ENCODE results near the gene NXF2B. TPM values are rescaled to one million over a fixed set of nuclear protein-coding genes. Genes with fewer than 3 reads are reported as not detected.

The NXF2B gene
- total and polyA plus RNA-seq, 4 donors, result 0.11 to 0.43 (median 0.18) TPM; not detected in 1

DNA sequence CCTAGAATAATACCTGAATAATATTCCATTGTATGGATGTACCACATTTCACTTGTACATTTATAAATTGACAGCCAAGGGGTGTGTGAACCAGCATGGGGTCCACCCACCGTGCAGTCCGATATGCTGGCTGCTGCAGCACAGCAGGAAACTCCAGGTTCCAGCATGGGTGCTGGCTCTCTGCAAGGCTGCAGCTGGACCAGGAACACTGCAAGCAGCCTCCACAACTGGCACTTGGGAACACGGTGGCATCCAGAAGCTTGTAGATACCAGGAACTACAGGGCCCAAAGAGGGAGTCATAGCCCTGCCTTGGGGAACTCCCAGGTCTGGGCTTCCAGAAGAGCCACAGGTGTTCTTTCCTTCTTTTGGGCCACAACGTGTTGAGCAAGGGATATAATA is 101.6 kb downstream of the NXF2B start:
- no peak for DNase-seq

More for the DNA sequence above, 101.6 kb downstream of the NXF2B start:
- no peak for TF ChIP-seq CTCF (IDR thresholded peaks at IDR 0.05; ENCODE audit: control extremely low read depth, extremely low read depth)
- H3K9ac ChIP-seq (ENCODE audit: insufficient read depth in 1 of 2, low read length in 2 of 2), result no peak overlapping the region
- no peak for ATAC-seq (ENCODE audit: insufficient read depth, low FRiP score)
- H3K36me3 ChIP-seq (ENCODE audit: control insufficient read depth in 4 of 4, insufficient read depth in 4 of 4, low read length in 4 of 4), result no peaks in the 10 kb centered on the region
- 63 to 78% methylated on average over 4 of the region's 4 CpGs for WGBS, 2 donors
- no peaks in the 10 kb centered on the region for H3K4me1 ChIP-seq (ENCODE audit: control insufficient read depth in 5 of 5, insufficient read depth in 5 of 5, low read length in 5 of 5)
- H3K4me3 ChIP-seq, result no peak overlapping the region
- H3K9me3 ChIP-seq (ENCODE audit: control insufficient read depth in 4 of 4, insufficient read depth in 3 of 4, low read length in 3 of 4), result no peaks in the 10 kb centered on the region
- no peaks in the 10 kb centered on the region for H3K27me3 ChIP-seq (ENCODE audit: control insufficient read depth in 3 of 3, insufficient read depth in 3 of 3, low read length in 2 of 3)
- no peak overlapping the region for H3K27ac ChIP-seq (ENCODE audit: low read depth in 1 of 2, low read length in 1 of 2)

Other genes with a start within 250 kb of the NXF2B start
- gene TCP11X1, start 224.7 kb downstream of the NXF2B start, total RNA-seq, result not detected
- not detected for gene TCP11X1, start 224.7 kb downstream of the NXF2B start, polyA plus RNA-seq
- not detected for gene NXF2, start 192.8 kb downstream of the NXF2B start, total RNA-seq
- under 1 TPM; 0.18 to 0.37 TPM for gene NXF2, start 192.8 kb downstream of the NXF2B start, polyA plus RNA-seq
- gene TCP11X2, start 31.8 kb upstream of the NXF2B start, total RNA-seq, result 1 to 10 TPM; 1.0 to 1.7 TPM
- gene TCP11X2, start 31.8 kb upstream of the NXF2B start, polyA plus RNA-seq, result under 1 TPM; 0.12 to 0.17 TPM
- 1 to 10 TPM; 2.8 to 6.4 TPM for gene TMSB15A, start 76.7 kb upstream of the NXF2B start, total RNA-seq
- gene TMSB15A, start 76.7 kb upstream of the NXF2B start, polyA plus RNA-seq, result 1 to 10 TPM; 1.1 to 1.5 TPM
- gene ARMCX5, start 159.5 kb upstream of the NXF2B start, total RNA-seq, result 10 to 100 TPM; 12.2 to 35.7 TPM
- gene ARMCX5, start 159.5 kb upstream of the NXF2B start, polyA plus RNA-seq, result 10 to 100 TPM in 1 of 2 donors, 1 to 10 TPM in 1; 6.5 to 11.3 TPM
- 10 to 100 TPM in 1 of 2 donors, 1 to 10 TPM in 1; 3.1 to 18.1 TPM for gene GPRASP1, start 211.5 kb upstream of the NXF2B start, total RNA-seq
- gene GPRASP1, start 211.5 kb upstream of the NXF2B start, polyA plus RNA-seq, result 1 to 10 TPM in 1 of 2 donors, under 1 TPM in 1; 0.74 to 2.4 TPM